ENCODE results near the gene GNG7. TPM values are rescaled to one million over a fixed set of nuclear protein-coding genes. Genes with fewer than 3 reads are reported as not detected.
"Not testable (repeated sequence)": the region's sequence is repeated elsewhere in the genome, so short reads cannot be mapped to it uniquely, and the experiment has no call there.

Gene GNG7
- total and polyA plus RNA-seq, 3 donors from 2014 or later, result 16.9 to 38.7 (median 25.3) TPM

- intact Hi-C loops (cut with DNase I; ENCODE audit: low total_unique reads), result loop anchor here (5.0 kb wide), 1 partner anchor 95 kb away; no protein-coding TSS in a partner anchor
- peaks cover 30% of the 10 kb centered on the region for H3K4me1 ChIP-seq
- TF ChIP-seq CTCF (IDR thresholded peaks at IDR 0.05), result no peak
- TF ChIP-seq POLR2A (IDR thresholded peaks at IDR 0.05), result no peak
- H3K9me3 ChIP-seq, result no peaks in the 10 kb centered on the region
- H3K36me3 ChIP-seq (ENCODE audit: low read depth, missing control alignments), result no peaks in the 10 kb centered on the region
- no peak overlapping the region for H3K4me3 ChIP-seq
- 53 to 72% methylated on average over 8 of the region's 8 CpGs for WGBS, 2 donors
- peak overlapping the region in 1 of 2 donors; percentile 21 for H3K27ac ChIP-seq
- H3K27me3 ChIP-seq, result no peaks in the 10 kb centered on the region
- DNase-seq, result peak; percentile 53
These were observed 49.9 kb downstream of the GNG7 start for GRCh38 chr19:2652504-2653099.

GRCh38 chr19:2651002-2651733 is 51.3 kb downstream of the GNG7 start:
- not testable (repeated sequence) for H3K36me3 ChIP-seq (ENCODE audit: low read depth, missing control alignments); DNase-seq; H3K27me3 ChIP-seq; H3K4me3 ChIP-seq; H3K9me3 ChIP-seq
- peak overlapping the region; percentile 21 to 64 for H3K27ac ChIP-seq
- intact Hi-C loops (cut with DNase I; ENCODE audit: low total_unique reads), result loop anchor here (5.0 kb wide), 1 partner anchor 96 kb away; no protein-coding TSS in a partner anchor
- WGBS, 2 donors, result 48 to 59% methylated on average over 5 to 7 of the region's 7 CpGs
- peaks cover 30% of the 10 kb centered on the region for H3K4me1 ChIP-seq

GRCh38 chr19:2650515-2650914 is 52.0 kb downstream of the GNG7 start:
- Histone ChIP-seq H3K36me3 (ENCODE audit: low read depth, missing control alignments) (no peaks in the 10 kb centered on the region), H3K27ac (peak overlapping the region; percentile 21 to 64), H3K27me3 (no peaks in the 10 kb centered on the region), H3K9me3 (no peaks in the 10 kb centered on the region), H3K4me3 (no peak overlapping the region), H3K4me1 (peaks cover 30% of the 10 kb centered on the region)
- intact Hi-C loops (cut with DNase I; ENCODE audit: low total_unique reads), result loop anchor here (5.0 kb wide), 1 partner anchor 97 kb away; no protein-coding TSS in a partner anchor
- peak; percentile 70 for DNase-seq
- 43 to 58% methylated on average over 9 to 20 of the region's 21 CpGs for WGBS, 2 donors
- TF ChIP-seq POLR2A (IDR thresholded peaks at IDR 0.05) (no peak), CTCF (IDR thresholded peaks at IDR 0.05) (no peak)

- intact Hi-C loops (cut with DNase I; ENCODE audit: low total_unique reads), result loop anchor here (10.0 kb wide), 1 partner anchor 236 kb away; no protein-coding TSS in a partner anchor
- TF ChIP-seq POLR2A (IDR thresholded peaks at IDR 0.05) (no peak), CTCF (IDR thresholded peaks at IDR 0.05) (peak; percentile 73 to 93 (median 84))
- Histone ChIP-seq H3K27me3 (no peaks in the 10 kb centered on the region), H3K9me3 (no peaks in the 10 kb centered on the region), H3K4me1 (peaks cover 20% of the 10 kb centered on the region), H3K36me3 (ENCODE audit: low read depth, missing control alignments) (no peaks in the 10 kb centered on the region), H3K4me3 (no peak overlapping the region), H3K27ac (no peak overlapping the region)
- WGBS, 2 donors, result 64 to 67% methylated on average over 4 of the region's 4 CpGs
- DNase-seq, result peak; percentile 82
These were observed 54.0 kb downstream of the GNG7 start for GRCh38 chr19:2648528-2648937.

- 81 to 83% methylated on average over 5 of the region's 5 CpGs for WGBS, 2 donors
- no peak for TF ChIP-seq CTCF (IDR thresholded peaks at IDR 0.05)
- TF ChIP-seq POLR2A (IDR thresholded peaks at IDR 0.05), result no peak
- Histone ChIP-seq H3K4me3 (no peak overlapping the region), H3K27me3 (no peaks in the 10 kb centered on the region), H3K4me1 (peaks cover 16% of the 10 kb centered on the region), H3K9me3 (no peaks in the 10 kb centered on the region), H3K36me3 (ENCODE audit: low read depth, missing control alignments) (no peaks in the 10 kb centered on the region), H3K27ac (no peak overlapping the region)
- DNase-seq, result no peak
- intact Hi-C loops (cut with DNase I; ENCODE audit: low total_unique reads), result loop anchor here (10.0 kb wide), 1 partner anchor 237 kb away; no protein-coding TSS in a partner anchor
These were observed 54.4 kb downstream of the GNG7 start for GRCh38 chr19:2648099-2648498.

All from testis (tissue), 3 donors.